K562 (cell line): ENCODE data around the gene MRPS18B. TPM values are rescaled to one million over a fixed set of nuclear protein-coding genes. Genes with fewer than 3 reads are reported as not detected.

Experiments
- COPS2 ChIP-seq: fragments of 450-650 bp; conservative IDR thresholded peaks from 2 replicates; pipeline ENCODE4 v1.6.1; 2016; ENCODE audit warnings: mild to moderate bottlenecking, moderate library complexity
- CREB1 ChIP-seq, 2 experiments: sonication (generic) in 1 of 2; formaldehyde crosslinking in 1 of 2; IDR thresholded peaks; 2 replicates each; pipeline versions ENCODE4 v1.6.1 to v1.8.0; 2012 to 2022; ENCODE audit warnings: inconsistent platforms in 1 of 2, mild to moderate bottlenecking in 1 of 2, missing genetic modification reagents in 1 of 2, moderate library complexity in 1 of 2
- DACH1 ChIP-seq: fragments of 450-650 bp; IDR thresholded peaks from 2 replicates; pipeline ENCODE4 v1.6.1; 2018; ENCODE audit not compliant: partially characterized antibody
- GTF2A2 ChIP-seq: IDR thresholded peaks from 2 replicates; pipeline ENCODE4 v1.6.1; 2016; ENCODE audit warnings: mild to moderate bottlenecking, missing genetic modification characterization, missing compliant biosample characterization
- NBN ChIP-seq: fragments of 450-650 bp; IDR thresholded peaks from 2 replicates; pipeline ENCODE4 v1.6.1; 2016; ENCODE audit warnings: low read depth, mild to moderate bottlenecking
- NCOA2 ChIP-seq, 2 experiments: fragments of 450-650 bp; IDR thresholded peaks; 2 replicates each; pipeline ENCODE4 v1.6.1; 2018; ENCODE audit warnings: mild to moderate bottlenecking in 2 of 2, moderate library complexity in 1 of 2; ENCODE audit not compliant: partially characterized antibody in 2 of 2
- NR2F6 ChIP-seq: fragments of 450-650 bp; formaldehyde crosslinking; IDR thresholded peaks from 2 replicates; pipeline ENCODE4 v1.4.0; 2020; ENCODE audit warnings: mild to moderate bottlenecking
- RBM15 ChIP-seq: fragments of 200-400 bp; formaldehyde crosslinking; IDR thresholded peaks from 2 replicates; pipeline ENCODE4 v1.6.1; 2018; ENCODE audit warnings: mild to moderate bottlenecking, low read length, moderate library complexity; ENCODE audit not compliant: insufficient read depth
- SP2 ChIP-seq: IDR thresholded peaks from 2 replicates; pipeline ENCODE4 v1.6.1; 2011; ENCODE audit warnings: mild to moderate bottlenecking, low read depth, low read length, moderate library complexity; ENCODE audit not compliant: poor library complexity, severe bottlenecking; ENCODE audit errors: extremely low read depth
- ZBTB7A ChIP-seq: IDR thresholded peaks from 2 replicates; pipeline ENCODE4 v1.6.1; 2011; ENCODE audit warnings: low read depth, mild to moderate bottlenecking, low read length, moderate library complexity, borderline replicate concordance; ENCODE audit not compliant: control insufficient read depth
- ZNF197 ChIP-seq: fragments of 200-800 bp; sonication (Bioruptor generic); IDR thresholded peaks from 2 replicates; pipeline ENCODE4 v1.6.1; 2016; ENCODE audit warnings: low read depth, missing genetic modification characterization, missing compliant biosample characterization
- polyA plus RNA-seq, 8 experiments: library from polyadenylated mRNA; depleted of rRNA in 4 of 8; stranded (reverse) in 5 of 8; unstranded in 3 of 8; fragments of >200 nt; fragmentation: Nextera tagmentation in 2 of 8; fragmentation: Illumina TruSeq in 1 of 8; extraction: Ambion mirVana in 2 of 8; extraction: Trizol in 1 of 8; gene quantifications; 2 replicates each; pipeline versions ENCODE4 v1.2.1 to v1.2.3, GENCODE V29; 2011 to 2014; ENCODE audit warnings: inconsistent platforms in 1 of 8, missing spikeins in 1 of 8
- total RNA-seq, 7 experiments: library from RNA; depleted of rRNA in 6 of 7; stranded (reverse); fragments of >200 nt in 6 of 7; fragmentation: Illumina TruSeq in 2 of 7; extraction: Trizol in 2 of 7; gene quantifications; 2 replicates each; pipeline versions ENCODE4 v1.2.1 to v1.2.3, GENCODE V29; 2011 to 2021; ENCODE audit warnings: low replicate concordance in 1 of 7
- TF ChIP-seq, protein P1 (sequence below), 2 experiments: fragments of 250-450 bp in 1 of 2; fragments of 450-650 bp in 1 of 2; sonication (Bioruptor Pico) in 1 of 2; IDR thresholded peaks; 2 replicates each; pipeline versions ENCODE4 v1.6.1 to v1.8.0; 2016 to 2021; ENCODE audit warnings: mild to moderate bottlenecking in 2 of 2, moderate library complexity in 2 of 2, missing compliant biosample characterization in 1 of 2, missing genetic modification characterization in 1 of 2
- TF ChIP-seq, protein P2 (sequence below): sonication (generic); formaldehyde crosslinking; IDR thresholded peaks from 2 replicates; pipeline ENCODE4 v1.5.0; 2020; ENCODE audit warnings: missing genetic modification reagents
- TF ChIP-seq, protein P3 (sequence below): sonication (generic); formaldehyde crosslinking; IDR thresholded peaks from 2 replicates; pipeline ENCODE4 v1.8.0; 2022; ENCODE audit warnings: missing genetic modification reagents, mild to moderate bottlenecking, borderline replicate concordance
- TF ChIP-seq, protein P4 (sequence below): sonication (generic); formaldehyde crosslinking; IDR thresholded peaks from 2 replicates; pipeline ENCODE4 v1.8.1; 2023; ENCODE audit warnings: mild to moderate bottlenecking, missing genetic modification reagents
- TF ChIP-seq, protein P5 (sequence below): fragments of 250-450 bp; sonication (Bioruptor Pico); IDR thresholded peaks from 2 replicates; pipeline ENCODE4 v1.4.0; 2020; ENCODE audit warnings: mild to moderate bottlenecking, moderate library complexity
- TF ChIP-seq, protein P6 (sequence below): sonication (generic); formaldehyde crosslinking; IDR thresholded peaks from 2 replicates; pipeline ENCODE4 v1.8.1; 2023; ENCODE audit warnings: mild to moderate bottlenecking, missing genetic modification reagents, moderate library complexity

Gene MRPS18B
- total and polyA plus RNA-seq, 9 of the 15 experiments (the other 6 are each of a cell fraction or from before 2014, with no cell fraction given), result 132 to 383 (median 178) TPM

DNA sequence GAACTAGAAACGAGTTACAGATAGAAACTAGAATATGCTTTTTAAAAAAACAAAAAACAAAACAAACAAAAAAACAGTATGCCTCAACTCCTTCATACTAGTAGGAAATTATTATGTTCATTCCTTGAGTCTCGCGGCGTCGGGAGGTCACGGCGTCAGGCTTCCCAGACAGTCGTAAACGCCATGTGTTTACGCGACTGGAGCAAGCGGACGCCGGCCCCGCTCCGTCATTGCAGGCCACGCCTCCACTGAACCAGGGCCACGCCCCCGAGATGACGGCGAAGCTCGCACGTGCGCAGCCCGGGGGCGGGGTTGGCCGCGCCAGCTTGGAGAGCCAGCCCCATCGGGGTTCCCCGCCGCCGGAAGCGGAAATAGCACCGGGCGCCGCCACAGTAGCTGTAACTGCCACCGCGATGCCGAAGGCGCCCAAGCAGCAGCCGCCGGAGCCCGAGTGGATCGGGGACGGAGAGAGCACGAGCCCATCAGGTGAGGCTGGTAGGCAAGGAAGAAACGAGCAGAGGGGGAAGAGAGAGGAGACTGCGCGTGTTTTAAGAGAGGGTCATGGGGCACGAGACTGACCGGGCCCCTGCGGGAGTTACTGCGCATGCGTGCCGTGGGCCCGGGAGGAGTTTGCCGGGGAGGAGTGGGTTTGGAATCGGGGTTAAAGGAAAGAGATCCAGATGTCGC is 46.4 kb upstream of the MRPS18B start, which contains the start of gene ABCF1 (continued):
- TF ChIP-seq, protein P1, sequence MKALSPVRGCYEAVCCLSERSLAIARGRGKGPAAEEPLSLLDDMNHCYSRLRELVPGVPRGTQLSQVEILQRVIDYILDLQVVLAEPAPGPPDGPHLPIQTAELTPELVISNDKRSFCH (CRISPR knock-in tag; IDR thresholded peaks at IDR 0.05), result no peak
- TF ChIP-seq, protein P1 (tag; IDR thresholded peaks at IDR 0.05), result no peak
- TF ChIP-seq RBM15 (no peak), GTF2A2 (tag) (no peak; the same call in 1 of the 2 replicates), CREB1 (IDR thresholded peaks at IDR 0.05) (peak; percentile 97), CREB1 (CRISPR knock-in tag; IDR thresholded peaks at IDR 0.05) (peak; percentile 93), NCOA2 (IDR thresholded peaks at IDR 0.05; ENCODE audit: partially characterized antibody in 2 of 2) (no peak), NR2F6 (CRISPR knock-in tag) (no peak), DACH1 (no peak), SP2 (no peak), ZBTB7A (peak; percentile 63; the same call in 1 of the 2 replicates), COPS2 (no peak), NBN (peak; percentile 54), ZNF197 (CRISPR knock-in tag) (no peak)
- TF ChIP-seq, protein P2, sequence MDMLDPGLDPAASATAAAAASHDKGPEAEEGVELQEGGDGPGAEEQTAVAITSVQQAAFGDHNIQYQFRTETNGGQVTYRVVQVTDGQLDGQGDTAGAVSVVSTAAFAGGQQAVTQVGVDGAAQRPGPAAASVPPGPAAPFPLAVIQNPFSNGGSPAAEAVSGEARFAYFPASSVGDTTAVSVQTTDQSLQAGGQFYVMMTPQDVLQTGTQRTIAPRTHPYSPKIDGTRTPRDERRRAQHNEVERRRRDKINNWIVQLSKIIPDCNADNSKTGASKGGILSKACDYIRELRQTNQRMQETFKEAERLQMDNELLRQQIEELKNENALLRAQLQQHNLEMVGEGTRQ (CRISPR knock-in tag), result peak; percentile 80
- TF ChIP-seq, protein P3, sequence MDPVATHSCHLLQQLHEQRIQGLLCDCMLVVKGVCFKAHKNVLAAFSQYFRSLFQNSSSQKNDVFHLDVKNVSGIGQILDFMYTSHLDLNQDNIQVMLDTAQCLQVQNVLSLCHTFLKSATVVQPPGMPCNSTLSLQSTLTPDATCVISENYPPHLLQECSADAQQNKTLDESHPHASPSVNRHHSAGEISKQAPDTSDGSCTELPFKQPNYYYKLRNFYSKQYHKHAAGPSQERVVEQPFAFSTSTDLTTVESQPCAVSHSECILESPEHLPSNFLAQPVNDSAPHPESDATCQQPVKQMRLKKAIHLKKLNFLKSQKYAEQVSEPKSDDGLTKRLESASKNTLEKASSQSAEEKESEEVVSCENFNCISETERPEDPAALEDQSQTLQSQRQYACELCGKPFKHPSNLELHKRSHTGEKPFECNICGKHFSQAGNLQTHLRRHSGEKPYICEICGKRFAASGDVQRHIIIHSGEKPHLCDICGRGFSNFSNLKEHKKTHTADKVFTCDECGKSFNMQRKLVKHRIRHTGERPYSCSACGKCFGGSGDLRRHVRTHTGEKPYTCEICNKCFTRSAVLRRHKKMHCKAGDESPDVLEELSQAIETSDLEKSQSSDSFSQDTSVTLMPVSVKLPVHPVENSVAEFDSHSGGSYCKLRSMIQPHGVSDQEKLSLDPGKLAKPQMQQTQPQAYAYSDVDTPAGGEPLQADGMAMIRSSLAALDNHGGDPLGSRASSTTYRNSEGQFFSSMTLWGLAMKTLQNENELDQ (CRISPR knock-in tag), result no peak
- TF ChIP-seq, protein P4, sequence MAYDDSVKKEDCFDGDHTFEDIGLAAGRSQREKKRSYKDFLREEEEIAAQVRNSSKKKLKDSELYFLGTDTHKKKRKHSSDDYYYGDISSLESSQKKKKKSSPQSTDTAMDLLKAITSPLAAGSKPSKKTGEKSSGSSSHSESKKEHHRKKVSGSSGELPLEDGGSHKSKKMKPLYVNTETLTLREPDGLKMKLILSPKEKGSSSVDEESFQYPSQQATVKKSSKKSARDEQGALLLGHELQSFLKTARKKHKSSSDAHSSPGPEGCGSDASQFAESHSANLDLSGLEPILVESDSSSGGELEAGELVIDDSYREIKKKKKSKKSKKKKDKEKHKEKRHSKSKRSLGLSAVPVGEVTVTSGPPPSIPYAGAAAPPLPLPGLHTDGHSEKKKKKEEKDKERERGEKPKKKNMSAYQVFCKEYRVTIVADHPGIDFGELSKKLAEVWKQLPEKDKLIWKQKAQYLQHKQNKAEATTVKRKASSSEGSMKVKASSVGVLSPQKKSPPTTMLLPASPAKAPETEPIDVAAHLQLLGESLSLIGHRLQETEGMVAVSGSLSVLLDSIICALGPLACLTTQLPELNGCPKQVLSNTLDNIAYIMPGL (CRISPR knock-in tag), result peak; percentile 13; the same call in 1 of the 2 replicates
- TF ChIP-seq, protein P5, sequence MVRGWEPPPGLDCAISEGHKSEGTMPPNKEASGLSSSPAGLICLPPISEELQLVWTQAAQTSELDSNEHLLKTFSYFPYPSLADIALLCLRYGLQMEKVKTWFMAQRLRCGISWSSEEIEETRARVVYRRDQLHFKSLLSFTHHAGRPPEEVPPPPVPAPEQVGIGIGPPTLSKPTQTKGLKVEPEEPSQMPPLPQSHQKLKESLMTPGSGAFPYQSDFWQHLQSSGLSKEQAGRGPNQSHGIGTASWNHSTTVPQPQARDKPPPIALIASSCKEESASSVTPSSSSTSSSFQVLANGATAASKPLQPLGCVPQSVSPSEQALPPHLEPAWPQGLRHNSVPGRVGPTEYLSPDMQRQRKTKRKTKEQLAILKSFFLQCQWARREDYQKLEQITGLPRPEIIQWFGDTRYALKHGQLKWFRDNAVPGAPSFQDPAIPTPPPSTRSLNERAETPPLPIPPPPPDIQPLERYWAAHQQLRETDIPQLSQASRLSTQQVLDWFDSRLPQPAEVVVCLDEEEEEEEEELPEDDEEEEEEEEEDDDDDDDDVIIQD (CRISPR knock-in tag), result 0 out of 2 replicates have a peak, but pooled peaks have one; percentile 61
- TF ChIP-seq, protein P6, sequence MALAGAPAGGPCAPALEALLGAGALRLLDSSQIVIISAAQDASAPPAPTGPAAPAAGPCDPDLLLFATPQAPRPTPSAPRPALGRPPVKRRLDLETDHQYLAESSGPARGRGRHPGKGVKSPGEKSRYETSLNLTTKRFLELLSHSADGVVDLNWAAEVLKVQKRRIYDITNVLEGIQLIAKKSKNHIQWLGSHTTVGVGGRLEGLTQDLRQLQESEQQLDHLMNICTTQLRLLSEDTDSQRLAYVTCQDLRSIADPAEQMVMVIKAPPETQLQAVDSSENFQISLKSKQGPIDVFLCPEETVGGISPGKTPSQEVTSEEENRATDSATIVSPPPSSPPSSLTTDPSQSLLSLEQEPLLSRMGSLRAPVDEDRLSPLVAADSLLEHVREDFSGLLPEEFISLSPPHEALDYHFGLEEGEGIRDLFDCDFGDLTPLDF (CRISPR knock-in tag), result peak; percentile 77
